Posterior vena cava (tissue), 2 donors: Measurements from ENCODE around the gene BBC3. TPM values are rescaled to one million over a fixed set of nuclear protein-coding genes. Genes with fewer than 3 reads are reported as not detected.
A peak's percentile ranks its signal among the peaks of the same experiment; 100 is the strongest.
"Not testable (repeated sequence)": the region's sequence is repeated elsewhere in the genome, so short reads cannot be mapped to it uniquely, and the experiment has no call there.

Experiments used
- DNase-seq: peaks from one replicate; pipeline ENCODE4 v3.0.0-alpha.2; 2020; ENCODE audit warnings: low spot score
- intact Hi-C, 2 donors: fragments of 100-400 bp; cut with DNase I; formaldehyde crosslinking; loops; one replicate each; pipeline versions ENCODE4 v1.14.1 to v1.14.2; 2022 to 2023
- total RNA-seq, 2 donors: library from RNA; stranded (reverse); fragmentation: NEBNext Ultra II Directional; extraction: Animal tissue kit (Norgen Biotek cat#: 25700); gene quantifications; one replicate each; pipeline ENCODE4 v1.2.1, GENCODE V29; 2021
- donor health status: DM: yes; HTN: yes; CAD: no.
- donor health status: DM: yes; HTN: yes; CAD: no.

Gene BBC3
- total RNA-seq, 2 donors from 2014 or later, result 3.7 to 4.2 TPM

DNA sequence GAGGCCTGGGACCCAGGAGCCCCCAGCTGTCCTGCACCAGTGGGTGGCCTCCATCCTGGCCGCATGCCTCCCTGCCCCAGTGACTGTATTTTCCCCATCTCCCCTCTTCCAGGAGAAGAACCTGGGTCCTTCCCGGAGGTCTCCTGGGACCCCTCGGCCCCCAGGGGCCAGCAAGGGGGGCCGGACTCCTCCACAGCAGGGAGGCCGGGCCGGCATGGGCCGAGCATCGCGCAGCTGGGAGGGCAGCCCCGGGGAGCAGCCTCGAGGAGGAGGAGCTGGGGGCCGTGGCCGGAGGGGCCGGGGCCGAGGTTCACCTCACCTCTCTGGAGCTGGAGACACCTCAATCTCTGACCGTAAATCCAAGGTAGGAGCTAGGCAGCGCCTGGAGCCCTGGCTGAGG lies 29.5 kb upstream of the BBC3 start:
- intact Hi-C loops, result no loop called here
- no peak for DNase-seq

DNA sequence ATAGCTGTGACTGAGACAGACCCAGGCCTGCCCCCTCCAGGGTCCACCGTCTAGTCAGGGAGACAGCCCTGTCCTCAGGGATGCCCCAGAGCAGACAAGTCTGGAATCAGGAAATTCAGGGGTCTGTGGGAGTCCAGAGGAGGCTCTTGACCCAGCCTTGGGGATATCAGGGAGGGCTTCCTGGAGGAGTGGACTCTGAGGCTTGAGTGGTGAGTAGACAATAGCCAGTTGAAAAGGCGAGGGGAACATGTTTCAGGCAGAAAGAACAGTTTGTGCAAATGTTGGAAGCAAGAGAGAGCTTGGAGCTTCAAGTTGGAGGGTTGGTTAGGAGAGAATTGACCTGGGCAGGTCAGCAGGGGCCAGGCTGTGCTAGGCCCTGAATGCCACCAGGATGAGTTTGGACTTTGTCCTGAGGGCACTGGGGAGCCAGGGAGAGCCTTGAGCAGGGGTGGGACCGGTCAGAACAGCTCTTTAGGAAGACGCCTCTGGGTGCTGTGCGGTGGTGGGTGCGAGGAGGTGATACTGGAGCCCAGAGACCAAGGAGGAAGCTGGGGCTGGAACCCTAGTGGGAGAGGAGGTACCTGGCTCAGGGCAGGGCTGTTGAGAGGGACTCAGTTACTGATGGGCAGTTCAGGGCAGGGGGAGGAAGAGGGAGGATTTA lies 28.0 kb upstream of the BBC3 start:
- intact Hi-C loops, result no loop called here
- DNase-seq, result no peak

DNA sequence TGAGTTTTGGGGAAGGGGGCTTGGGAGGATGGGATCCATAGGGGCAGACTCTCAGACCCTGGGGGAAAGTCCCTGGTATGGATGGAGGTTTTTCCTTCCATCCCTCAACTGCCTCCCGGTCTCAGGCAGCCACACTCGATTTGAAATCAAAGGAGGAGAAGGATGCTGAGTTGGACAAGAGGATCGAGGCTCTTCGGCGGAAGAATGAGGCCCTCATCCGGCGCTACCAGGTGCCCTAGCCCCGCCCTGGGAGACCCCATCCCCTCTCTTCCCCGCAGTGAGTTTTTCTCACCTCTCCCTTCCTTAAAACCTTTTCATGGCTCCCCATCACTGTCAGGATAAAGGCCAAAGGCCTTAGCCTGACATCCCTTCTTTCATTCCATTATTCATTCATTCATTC lies 27.4 kb upstream of the BBC3 start:
- no peak for DNase-seq
- intact Hi-C loops, result no loop called here

DNA sequence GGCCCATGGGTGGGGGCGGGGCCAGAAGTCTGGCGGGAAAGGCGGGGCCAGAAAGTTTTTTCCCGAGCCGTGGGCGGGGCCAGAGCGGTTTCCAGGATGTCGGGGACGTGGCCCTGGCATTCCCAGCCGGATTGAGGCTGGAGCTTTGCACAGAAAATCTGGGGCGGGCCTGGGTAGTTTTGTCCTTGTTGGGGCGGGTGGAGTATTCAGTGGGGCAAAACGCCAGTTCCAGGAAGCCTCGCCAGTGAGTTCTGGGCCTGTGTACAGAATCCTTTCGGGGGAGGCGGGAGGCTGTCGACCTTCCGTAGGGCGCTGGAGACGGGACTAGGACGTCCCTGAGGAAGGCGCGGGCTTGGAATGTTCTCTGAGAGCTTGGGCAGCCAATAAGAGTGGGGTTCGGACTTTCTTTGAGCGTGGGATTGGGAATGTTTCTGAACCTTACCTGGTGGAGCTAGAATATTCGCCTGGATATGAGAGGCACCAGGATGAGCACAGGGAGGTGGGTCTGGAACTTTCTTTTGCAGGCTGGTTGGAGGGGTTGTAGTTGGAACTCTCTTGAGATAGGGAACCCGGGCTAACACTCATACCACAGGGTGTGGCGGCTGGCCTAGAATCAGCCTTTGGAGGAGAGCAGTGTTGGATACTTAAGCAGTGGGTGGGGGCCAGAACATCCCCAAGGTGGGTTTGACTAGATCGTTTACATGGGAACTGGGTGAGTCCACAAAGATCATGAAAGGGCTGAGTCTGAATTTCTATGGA lies 26.6 kb upstream of the BBC3 start:
- intact Hi-C loops, result no loop called here
- no peak for DNase-seq

DNA sequence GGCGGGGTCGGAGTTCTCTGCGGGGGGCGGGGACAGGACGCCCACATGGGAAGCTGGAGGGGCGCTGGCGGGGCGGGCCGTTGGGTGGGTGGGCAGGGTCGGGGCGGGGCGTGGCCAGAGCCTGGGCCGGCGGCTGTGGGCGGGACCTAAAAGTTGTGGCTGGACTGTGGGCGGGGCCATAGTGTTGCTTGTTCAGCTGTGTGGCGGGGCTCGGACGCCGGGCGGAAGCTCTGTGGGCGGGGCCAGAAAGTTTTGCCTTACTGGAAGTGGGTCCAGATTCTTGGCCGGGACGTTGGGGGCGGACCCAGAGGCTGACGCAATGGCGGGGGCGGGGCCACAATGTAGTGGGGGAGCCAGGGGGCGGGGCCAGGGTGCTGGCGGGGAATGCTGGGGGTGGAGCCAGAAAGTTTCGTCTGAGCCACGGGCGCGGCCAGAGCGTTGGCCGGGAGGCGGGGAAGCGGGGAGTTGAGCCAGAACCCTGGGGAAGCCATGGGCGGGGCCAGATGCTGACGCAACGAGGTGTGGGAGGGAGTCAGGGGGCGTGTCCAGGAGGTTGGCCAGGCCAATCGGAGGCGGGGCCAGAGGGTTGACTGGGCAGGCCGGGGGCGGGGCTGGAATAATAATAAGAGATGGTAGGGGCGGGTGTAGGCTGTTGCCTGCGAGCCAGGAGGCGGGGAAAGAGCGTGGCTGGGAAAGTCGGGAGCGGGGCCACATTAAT lies 25.9 kb upstream of the BBC3 start:
- peak; percentile 100 for DNase-seq
- intact Hi-C loops, result no loop called here

DNA sequence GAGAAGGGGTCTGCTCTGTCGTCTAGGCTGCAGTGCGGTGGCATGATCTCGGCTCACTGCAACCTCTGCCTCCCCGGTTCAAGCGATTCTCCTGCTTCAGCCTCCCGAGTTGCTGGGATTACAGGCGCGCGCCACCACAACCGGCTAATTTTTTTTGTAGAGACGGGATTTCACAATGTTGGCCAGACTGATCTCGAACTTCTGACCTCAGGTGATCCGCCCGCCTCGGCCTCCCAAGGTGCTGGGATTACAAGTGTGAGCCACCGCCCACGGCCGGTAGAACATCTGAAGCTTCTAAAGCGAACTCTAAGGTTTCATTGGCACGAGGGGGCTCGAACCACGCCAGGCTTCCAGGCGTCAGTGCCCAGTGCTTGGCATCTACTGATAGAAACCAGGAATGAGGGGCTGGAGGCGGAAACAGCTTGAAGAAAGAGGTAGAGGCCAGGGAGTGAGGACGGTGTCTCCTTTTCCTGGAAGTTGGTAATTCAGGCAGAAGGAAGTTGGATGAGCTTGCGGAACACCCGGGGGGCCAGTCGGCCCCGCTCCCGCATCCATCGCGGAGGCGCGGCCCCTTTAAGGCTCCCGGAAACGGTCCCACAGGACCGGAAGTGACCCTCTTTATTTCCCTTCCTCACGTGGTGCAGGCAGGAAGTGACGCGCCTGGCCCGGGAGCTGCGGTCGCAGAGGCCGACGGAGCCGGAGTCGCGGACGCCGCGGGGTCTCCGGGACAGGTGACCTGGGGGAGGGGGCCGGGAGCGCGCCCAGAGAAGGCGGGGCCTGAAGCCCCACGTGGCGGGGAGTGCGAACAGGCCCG lies 25.1 kb upstream of the BBC3 start, which contains the start of gene CCDC9:
TSS of gene CCDC9 (plus strand) at position 647 of the 814 bp plus-strand sequence. CDS start 1,876 bp downstream, outside the sequence.
- peak; percentile 99 for DNase-seq
- intact Hi-C loops, result no loop called here

DNA sequence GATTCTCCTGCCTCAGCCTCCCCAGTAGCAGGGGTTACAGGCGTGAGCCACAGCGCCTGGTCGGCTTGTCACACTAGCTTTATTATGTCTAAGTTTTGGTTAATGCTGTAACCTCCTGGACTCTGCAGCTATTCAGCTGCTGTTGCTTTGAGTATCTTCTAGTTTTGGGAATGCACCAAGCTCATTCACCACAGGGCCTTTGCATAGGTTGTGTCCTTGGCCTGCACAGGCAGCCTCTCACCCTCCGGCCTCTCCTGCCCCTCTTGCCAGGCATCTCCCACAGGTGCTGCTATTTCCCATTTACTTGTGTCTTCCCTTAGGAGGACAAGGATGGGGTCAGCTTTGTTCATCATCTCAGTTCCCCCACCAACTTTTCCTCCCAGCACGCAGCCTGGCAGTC lies 23.0 kb upstream of the BBC3 start:
- intact Hi-C loops, result loop anchor here in 1 of 2 donors (2.0 kb wide), 1 partner anchor 41 kb away; no protein-coding TSS in a partner anchor
- no peak for DNase-seq

DNA sequence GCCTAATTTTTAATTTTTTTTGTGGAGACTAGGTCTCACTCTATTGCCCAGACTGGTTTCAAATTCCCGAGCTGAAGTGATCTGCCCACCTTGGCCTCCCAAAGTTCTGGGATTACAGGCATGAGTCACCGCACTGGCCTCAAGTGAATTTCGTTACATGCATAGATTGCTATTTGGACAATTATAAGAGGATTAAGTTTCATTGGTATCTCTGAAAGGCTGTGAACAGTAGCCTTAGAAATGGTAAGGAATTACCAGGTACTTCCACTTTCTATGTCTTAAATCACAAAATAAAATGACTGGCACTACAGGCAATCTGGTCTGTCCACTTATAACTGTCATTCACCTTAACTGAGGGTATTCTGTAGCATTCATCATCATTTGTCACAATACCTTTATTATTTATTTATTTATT lies 22.5 kb upstream of the BBC3 start:
- intact Hi-C loops, result loop anchor here in 1 of 2 donors (2.0 kb wide), 1 partner anchor 41 kb away; no protein-coding TSS in a partner anchor
- no peak for DNase-seq

DNA sequence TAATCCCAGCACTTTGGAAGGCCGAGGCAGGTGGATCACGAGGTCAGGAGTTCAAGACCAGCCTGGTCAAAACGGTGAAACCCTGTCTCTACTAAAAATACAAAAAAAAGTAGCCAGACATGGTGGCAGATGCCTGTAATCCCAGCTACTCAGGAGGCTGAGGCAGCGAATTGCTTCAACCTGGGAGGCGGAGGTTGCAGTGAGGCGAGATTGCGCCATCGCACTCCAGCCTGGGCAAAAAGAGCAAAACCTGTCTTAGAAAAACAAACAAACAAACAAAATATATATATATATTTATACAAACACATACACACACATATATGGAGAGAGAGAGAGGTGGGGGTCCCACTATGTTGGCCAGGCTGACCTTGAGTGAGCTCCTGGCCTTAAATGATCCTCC lies 22.0 kb upstream of the BBC3 start:
- intact Hi-C loops, result loop anchor here in 1 of 2 donors (2.0 kb wide), 1 partner anchor 40 kb away; no protein-coding TSS in a partner anchor
- not testable (repeated sequence) for DNase-seq

DNA sequence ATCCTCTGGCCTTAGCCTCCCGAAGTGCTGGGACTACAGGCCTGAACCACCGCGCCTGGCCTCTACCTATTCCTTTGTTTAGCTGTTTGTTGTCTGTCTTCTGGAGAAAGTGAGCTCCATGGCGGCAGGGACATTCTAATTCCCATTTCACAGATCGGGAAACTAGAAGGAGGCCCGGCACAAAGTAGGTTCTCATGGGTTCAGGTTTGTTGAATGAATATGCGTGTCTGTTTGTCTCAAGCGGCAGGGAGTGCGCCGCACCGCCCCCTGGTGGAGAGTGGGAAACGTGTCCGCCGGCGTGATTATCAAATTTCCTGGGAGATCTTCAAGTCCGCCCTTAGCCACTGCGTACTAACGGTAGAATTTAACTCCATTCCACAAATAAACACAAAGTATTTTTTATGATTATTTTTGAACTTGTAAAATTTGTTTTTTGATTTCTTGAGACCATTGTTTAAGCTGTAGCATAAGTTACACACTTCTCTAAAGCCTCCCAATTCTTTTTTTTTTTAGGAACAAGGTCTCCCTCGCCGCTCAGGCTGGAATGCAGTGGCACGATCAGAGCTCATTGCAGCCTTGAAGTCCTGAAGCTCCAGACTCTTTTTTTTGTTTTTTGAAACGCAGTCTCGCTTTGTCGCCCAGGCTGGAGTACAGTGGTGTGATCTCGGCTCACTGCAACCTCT lies 16.4 kb upstream of the BBC3 start:
- peak; percentile 95 for DNase-seq
- intact Hi-C loops, result loop anchor here (5.0 to 10.0 kb wide), 2 partner anchors 95 to 103 kb away; no protein-coding TSS in a partner anchor

DNA sequence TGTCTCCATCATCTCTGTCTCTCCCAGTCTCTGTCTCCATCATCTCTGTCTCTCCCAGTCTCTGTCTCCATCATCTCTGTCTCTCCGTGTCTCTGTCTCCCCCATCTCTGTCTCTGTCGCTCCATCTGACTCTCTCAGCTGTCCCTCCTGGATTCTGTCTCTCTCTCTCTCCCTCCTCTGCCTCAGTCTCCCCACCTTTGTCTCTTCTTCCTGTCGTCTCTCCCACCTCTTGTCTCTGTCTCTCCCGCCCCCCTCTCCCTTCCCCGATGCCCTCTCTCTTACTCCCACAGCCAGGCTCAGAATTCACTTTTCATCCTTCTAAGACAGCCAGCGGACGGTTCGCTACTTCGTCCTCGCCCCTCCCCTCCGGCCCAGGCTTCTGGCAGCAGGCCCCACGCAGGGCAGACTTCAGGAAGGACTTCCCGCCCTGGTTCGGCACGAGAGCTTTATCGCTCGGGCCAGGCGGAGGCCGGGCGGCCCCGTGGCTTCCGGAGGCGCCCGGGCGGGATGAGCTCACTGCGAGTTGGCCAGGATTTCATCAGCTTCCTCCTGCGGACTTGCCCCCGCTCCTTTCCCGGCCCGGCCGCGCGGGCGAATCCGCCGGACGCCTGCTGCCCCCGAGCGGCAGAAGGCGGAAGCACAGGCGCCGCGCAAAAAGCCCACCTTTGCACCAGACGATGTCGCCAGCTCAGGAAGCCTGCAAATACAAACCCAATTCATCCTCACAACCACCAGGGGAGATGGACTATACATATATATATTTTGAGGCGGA lies 13.0 kb upstream of the BBC3 start:
- intact Hi-C loops, result loop anchor here (5.0 to 10.0 kb wide), 2 partner anchors 99 to 1088 kb away; no protein-coding TSS in a partner anchor
- DNase-seq, result peak; percentile 98

DNA sequence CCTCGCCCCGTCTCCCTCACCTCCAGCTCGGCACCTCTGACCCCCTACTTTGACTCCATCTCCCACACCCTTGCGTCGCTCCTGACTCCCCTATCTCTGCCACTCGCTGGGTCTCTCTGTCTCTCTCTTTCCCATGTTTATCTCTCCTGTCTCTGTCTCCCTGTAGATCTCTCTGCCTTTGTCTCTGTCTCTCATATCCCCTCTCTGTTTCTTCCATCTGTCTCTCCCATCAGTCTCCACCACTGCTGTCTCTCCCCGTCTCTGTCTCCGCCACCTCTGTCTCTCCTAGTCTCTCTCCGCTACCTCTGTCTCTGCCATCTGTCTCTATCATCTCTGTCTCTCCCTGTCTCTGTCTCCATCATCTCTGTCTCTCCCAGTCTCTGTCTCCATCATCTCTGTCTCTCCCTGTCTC lies 12.4 kb upstream of the BBC3 start:
- intact Hi-C loops, result loop anchor here (5.0 to 10.0 kb wide), 2 partner anchors 99 to 1089 kb away; no protein-coding TSS in a partner anchor
- DNase-seq, result no peak

DNA sequence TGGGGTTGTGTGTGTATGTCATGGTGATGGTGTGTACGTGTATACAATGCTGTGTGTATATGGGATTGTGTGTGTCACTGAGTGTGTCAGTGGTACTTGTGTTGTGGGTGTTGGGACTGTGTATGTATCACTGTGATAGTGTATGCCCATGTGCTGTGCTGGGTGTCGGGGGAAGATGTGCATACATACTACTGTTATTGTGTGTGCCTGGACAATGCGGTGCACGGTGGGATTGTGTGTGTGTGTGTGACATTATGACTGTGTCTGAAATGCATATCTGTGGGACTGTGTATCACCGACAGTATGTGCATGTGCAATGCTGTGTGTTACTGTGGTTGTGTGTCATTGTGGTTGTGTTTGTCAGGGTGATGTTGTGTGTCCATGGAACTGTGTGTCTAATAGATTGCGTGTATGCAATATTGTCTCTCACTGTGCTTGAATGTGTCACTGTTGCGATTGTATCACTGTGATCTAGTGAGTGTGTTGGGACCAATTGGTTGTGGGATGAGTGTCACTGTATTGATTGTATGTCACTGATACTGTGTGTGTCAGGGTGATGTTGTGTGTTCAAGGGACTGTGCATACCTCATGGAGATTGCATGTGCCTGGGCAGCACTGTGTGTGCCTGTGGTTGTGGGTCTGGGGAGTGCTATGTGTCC lies 11.0 kb upstream of the BBC3 start:
- no peak for DNase-seq
- intact Hi-C loops, result loop anchor here (5.0 to 10.0 kb wide), 2 partner anchors 97 to 1090 kb away; no protein-coding TSS in a partner anchor

DNA sequence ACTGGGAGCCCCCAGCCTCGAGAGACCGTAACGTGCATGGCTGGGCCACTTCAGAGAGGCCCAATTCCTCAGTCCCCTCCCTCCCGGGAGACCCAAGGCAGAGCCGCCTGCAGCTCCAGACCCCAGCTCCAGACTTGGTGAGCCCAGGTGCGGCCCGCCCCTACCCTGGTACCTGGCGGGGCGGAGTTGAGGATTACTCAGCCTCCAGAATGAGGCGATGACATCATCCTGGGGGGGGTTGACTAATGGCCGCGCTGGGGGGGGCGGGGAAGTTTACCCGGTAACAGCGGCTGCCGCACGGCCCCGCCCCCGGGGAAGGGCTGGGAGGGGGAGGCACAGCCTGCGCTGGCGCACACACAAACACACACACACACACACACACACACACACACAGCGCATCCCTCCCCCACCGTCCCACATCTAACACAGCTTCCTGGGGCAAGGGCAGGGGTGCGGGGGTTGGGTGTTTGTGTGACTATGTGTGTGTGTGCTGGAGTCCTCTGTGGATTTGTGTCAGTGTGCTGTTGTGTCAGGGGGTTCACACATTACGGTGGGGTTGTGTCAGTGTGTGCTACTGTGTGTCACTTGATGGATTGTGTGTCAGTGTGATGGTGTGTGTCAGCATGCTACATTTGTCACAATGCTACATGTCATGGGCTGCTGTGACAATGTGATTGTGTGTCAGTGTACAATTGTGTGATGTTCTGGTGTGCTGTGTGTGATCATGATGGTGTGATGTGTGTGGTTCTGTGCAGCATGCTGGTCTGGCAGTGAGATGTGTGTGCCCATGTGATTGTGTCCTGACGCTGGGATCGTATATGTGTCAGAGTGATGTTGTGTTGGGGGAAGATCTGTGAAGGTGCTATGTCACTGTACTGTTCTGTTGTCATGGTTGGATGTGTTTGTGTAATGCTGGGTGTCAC lies 10.3 kb upstream of the BBC3 start:
- no peak for DNase-seq
- intact Hi-C loops, result loop anchor here (5.0 to 10.0 kb wide), 2 partner anchors 96 to 1091 kb away; no protein-coding TSS in a partner anchor

DNA sequence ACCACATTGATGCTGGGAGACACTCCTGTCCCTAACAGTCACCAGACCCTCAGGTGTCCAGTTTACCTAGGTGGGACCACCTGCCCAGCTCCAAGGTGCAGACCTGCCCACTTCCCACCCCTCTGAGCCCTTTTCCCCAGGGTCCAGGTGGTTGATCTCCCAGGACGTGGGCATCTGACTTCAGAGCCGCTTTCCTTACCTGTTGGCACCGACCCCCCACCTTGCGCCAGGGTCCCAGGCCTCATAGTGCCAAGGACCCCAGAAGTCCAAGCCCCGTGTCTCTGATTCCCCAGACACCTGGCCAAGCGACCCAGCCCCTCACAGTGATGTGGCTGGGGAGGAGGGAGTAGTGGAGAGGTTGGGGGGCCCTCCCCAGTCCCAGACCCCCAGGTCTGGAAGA lies 9.6 kb upstream of the BBC3 start:
- no peak for DNase-seq
- intact Hi-C loops, result loop anchor here (5.0 to 10.0 kb wide), 2 partner anchors 96 to 1092 kb away; no protein-coding TSS in a partner anchor
